Right lobe of liver (tissue), 4 donors: ENCODE data around the gene SYNGR4.

Source experiments
- CTCF ChIP-seq, 4 donors: fragments of 200-600 bp in 3 of 4; fragments of 450-650 bp in 1 of 4; IDR thresholded peaks; one replicate each; pipeline versions ENCODE4 v1.5.1 to v1.8.0; 2016 to 2022; ENCODE audit warnings: antibody characterized with exemption in 4 of 4, mild to moderate bottlenecking in 2 of 4
- POLR2A ChIP-seq: fragments of 450-650 bp; IDR thresholded peaks from one replicate; pipeline ENCODE4 v1.6.1; 2017; ENCODE audit warnings: antibody characterized with exemption, mild to moderate bottlenecking
- donor health status: DM: no; HTN: no; CAD: no.
- donor health status: DM: no; HTN: no; CAD: no.
- donor health status: DM: no; HTN: yes; CAD: no.

GRCh38 chr19:48395170-48395455 lies 30.9 kb downstream of the SYNGR4 start:
- TF ChIP-seq CTCF (IDR thresholded peaks at IDR 0.05): no peak
- no peak for TF ChIP-seq POLR2A
